DMS 273 treated with DMSO at 0.1 percent for 48 hours (cell line): ENCODE measurements around the gene CCNJL.
"Not testable (repeated sequence)": the region's sequence is repeated elsewhere in the genome, so short reads cannot be mapped to it uniquely, and the experiment has no call there.

Source experiments
- DNase-seq: peaks from one replicate; lab custom pipeline; 2025; lab: John Stamatoyannopoulos, UW

Gene CCNJL, protein sequence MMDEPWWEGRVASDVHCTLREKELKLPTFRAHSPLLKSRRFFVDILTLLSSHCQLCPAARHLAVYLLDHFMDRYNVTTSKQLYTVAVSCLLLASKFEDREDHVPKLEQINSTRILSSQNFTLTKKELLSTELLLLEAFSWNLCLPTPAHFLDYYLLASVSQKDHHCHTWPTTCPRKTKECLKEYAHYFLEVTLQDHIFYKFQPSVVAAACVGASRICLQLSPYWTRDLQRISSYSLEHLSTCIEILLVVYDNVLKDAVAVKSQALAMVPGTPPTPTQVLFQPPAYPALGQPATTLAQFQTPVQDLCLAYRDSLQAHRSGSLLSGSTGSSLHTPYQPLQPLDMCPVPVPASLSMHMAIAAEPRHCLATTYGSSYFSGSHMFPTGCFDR

DNA sequence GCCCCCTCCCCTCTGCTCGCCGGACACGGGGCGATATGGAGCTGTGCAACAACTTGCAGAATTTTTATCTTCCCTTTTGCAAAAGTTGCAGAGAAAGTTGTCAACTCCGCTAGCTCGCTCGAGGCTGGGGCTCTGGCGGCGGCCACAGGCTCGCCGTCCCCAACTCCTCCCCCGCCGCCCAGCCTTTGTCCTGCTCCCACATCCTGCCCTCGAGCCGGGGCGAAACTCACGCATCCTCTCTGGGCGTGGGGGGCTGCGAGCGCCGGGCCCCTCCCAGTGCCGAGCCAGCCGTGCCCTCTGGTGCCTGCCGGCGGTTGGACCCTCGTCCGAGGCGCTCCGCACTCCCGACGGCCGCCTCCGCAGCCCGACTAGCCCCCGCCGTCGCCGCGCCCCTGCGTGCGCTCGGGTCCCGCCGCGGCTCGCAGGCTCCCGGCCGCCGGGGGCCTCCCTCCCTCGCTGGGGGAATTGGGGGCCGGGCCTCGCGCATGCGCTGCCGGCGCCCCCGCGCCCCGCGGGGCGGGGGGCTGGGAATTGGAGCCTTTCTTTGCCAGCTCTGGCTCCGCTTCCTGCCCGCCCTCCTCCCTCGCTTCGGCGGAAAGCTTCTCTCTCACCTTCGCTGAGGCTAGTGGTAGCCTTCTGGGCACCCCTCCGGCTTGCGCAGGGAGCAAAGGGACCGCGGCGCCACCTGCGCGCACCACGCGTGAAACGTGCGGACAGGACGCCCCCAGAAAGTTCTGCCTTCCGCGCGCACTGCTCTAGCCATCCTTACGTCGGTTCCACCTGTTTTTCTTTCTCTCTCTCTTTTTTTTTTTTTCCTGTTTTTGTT, at the start of gene CCNJL:
TSS of gene CCNJL (minus strand) at position 431 of the 826 bp plus-strand sequence. CDS start 641 bp downstream, outside the sequence.
- DNase-seq, result no peak

DNA sequence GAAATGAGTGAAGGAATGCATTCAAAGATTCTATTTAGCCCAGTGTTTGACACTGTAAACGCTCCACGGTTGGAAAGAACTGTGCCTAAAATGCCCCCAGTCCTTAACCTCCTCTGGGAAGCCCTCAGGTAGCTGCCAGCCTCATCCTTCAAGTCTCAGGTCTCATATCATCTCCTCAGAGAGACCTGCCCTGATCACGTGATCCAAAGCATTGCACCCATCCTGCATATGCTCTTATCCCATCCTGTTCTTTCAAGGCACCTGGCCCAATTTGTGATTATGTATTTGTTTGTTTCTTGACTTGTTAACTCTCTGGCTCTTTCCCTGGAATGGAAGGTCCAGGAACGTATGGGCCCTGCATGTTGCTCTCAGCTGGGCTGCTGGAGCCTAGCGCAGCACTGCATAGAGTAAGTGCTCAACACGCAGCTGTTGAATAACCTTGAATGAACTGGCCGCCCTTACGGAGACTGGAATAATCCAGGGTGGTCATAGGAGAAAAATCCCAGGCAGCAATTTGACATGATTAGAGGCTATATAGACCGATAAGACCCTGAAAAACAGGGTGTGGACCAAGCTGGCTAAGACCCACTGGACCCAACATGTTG, 49.4 kb upstream of the CCNJL start:
- no peak for DNase-seq

GRCh38 chr5:160360310-160360709, 47.9 kb upstream of the CCNJL start:
- DNase-seq, result no peak

- no peak for DNase-seq
Observed at GRCh38 chr5:160359816-160360215, 47.5 kb upstream of the CCNJL start.

GRCh38 chr5:160359242-160359641, 46.9 kb upstream of the CCNJL start:
- DNase-seq, result no peak

DNA sequence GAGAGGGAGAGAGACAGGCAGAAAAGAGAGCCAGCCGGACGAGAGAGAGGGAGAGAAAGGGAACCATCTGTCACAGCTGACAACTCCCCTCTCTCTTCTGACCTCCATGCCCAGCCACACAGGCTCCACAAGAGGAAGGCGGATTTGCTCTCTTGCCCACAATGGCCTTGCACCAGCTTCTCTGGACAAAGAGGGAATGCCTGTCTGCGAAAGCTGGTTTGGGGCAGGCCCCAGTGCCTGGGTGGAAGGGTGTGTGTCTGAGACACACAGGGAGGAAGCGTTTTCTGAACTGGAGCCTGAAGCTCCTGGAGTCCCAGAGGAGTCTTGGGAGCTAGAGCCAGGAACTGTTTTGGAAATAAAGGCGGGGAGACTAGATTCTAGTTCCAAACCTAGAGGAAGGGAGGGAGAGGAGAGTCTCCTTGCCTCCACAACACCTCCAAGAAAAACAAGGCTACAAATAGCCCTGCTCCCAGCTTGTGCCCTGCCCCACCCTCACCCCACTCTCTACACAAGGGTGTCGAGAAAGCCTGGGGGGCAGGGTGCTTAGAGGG, 45.6 kb upstream of the CCNJL start:
- peak; percentile 27 for DNase-seq

DNA sequence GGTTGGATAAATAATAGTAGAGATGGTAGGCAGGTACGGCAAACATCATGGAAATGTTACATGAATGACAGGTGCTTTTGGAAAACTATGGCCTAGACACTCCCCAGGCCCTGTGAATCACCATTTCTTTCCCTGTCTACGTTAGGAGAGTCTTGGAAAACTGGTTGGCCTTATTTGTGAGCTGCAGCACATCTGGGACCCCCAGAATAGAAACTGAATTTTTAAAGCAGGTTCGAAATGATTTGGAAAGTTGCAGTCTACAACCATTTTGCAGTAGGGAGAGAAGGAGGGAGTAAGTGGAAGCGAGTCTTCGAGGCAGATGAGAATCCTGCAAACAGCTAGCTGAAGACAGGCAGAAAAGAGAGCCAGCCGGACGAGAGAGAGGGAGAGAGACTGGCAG, 45.0 kb upstream of the CCNJL start:
- DNase-seq, result no peak

- no peak for DNase-seq
Observed at GRCh38 chr5:160356550-160357347, 44.4 kb upstream of the CCNJL start.

DNA sequence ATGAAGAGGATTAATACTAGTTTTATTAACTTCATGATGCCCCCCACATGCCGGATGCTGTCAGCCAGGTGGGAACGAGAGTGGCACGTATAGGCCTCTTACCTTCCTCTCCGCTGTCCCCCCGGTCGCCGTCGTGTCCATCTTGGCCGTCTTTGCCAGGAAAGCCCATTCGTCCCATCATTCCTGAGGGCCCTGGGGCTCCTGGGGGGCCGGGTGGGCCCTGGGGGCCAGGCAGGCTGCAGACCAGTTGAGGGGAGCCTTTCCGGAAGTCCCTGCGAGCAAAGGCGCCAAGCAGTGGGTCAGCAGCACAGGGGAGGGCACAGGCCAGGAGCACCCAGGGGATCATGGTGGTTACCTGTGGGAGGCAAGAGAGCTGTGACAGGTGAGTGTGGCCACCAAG, 42.3 kb upstream of the CCNJL start:
- no peak for DNase-seq

DNA sequence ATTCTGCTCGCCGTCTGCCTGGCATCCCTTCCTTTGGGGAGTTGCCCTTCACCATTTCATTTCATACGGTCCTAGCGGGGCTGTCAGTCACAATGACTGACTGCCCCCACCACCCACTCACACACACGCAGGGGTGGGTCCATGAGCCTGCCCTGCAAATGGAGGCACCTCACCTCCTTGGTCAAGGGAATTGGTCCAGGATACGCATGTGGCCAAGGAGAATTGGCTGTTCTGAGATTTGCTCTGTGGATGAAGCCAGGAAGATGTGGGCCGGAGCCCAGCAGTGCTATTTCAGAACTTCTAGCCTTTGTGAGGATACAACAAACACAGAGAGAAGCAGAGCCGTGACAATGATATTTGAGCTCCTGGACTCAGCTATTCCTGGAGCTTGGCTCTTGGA, 41.0 kb upstream of the CCNJL start:
- DNase-seq, result no peak

- DNase-seq, result no peak
Observed at GRCh38 chr5:160352308-160352707, 39.9 kb upstream of the CCNJL start.

DNA sequence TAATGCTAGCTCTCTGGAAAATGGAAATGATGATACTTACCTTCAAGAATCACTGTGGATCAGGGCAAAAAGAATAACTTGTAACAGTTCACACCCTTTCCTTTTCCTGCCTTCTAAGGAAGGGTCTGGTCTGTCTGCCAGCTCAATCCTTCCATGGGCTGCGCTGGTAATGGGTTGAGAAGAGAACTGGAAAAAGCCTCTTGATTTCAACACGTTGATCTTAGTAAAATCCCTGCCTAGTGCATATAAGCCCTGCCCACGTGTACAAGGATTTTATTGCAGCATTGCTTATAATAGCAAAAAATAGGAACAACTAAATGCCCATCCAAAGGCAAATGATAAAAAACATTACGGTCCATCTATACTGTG, 37.6 kb upstream of the CCNJL start:
- no peak for DNase-seq

DNA sequence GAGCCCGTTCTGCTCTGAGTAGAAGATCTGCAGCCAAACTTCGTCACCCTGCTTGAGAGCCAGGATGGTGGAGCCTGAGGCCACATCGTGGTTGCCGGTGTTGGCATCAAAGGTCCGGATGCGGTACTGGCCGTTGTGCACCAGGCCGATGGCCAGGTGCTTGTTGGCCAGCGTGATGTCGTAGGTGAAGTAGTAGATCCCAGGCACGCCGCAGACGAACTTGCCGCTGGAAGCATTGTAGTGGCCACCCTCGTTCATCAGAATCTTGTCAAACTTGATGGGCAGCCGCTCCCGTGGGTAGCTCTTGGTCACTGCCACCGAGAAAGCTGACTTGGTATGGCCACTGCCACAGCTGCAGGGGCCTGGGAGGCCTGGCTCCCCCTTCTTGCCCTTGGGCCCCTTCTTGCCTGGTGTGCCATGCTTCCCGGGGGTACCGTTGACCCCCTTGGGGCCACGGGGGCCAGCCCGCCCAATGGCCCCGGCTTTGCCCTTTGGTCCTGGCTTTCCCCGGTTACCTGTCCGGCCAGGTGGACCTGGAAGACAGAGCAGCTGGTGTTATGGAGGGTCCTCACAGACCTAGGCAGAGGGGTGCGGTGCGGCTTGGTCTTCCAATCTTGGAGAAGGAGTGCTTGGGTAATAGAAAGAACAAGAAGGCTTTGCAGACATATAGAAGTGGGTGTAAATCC, 37.0 kb upstream of the CCNJL start:
- no peak for DNase-seq

DNA sequence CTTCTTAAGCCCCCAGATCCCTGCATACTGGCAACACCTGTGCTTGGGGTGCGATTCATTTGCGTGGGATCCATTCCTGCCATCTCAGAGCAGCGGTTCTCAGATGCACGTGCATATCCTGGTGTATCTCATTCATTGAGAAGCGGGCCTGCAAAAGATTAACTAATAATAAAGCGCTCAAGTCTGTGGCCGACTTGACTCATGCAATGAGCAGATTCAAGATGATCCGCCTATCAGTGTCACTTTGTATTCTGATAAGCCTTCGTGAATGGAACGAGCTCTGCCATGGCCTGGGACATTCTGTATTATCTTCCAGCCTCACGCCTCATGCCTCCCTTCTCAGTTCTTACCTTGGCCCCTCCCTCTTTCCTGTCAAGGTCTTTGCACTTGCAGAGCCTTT, 35.7 kb upstream of the CCNJL start:
- DNase-seq, result no peak

GRCh38 chr5:160347448-160347847, 35.1 kb upstream of the CCNJL start:
- DNase-seq, result no peak

- DNase-seq, result no peak
Observed at GRCh38 chr5:160342413-160342941, 30.1 kb upstream of the CCNJL start.

DNA sequence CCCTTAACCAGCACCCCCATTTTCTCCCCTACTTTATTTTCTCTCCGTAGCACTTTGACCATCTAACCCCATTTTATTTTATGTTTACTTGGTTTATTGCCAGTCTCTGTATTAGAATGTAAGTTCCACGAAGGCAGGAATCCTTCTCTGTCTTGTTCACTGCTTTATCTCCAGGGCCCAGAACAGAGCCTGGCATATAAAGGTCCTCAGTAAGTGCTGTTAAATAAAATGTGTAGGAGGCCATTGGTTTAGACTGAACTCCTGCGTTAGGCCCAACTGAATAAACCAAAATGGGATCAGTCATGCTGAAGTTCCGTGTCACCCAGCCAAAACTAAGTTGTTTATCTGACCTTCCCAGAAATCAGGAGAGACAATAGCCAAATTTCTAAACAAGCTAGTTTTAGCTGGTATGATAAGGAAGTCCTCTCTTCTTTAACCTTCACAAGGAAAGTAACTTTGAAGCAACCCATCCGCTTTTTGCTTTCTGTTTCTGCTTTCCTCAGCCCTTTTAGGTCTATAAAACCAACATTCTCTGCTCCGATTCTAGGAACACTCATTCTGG, 29.0 kb upstream of the CCNJL start:
- DNase-seq, result no peak

- not testable (repeated sequence) for DNase-seq
Observed at GRCh38 chr5:160340513-160340912, 28.1 kb upstream of the CCNJL start.

DNA sequence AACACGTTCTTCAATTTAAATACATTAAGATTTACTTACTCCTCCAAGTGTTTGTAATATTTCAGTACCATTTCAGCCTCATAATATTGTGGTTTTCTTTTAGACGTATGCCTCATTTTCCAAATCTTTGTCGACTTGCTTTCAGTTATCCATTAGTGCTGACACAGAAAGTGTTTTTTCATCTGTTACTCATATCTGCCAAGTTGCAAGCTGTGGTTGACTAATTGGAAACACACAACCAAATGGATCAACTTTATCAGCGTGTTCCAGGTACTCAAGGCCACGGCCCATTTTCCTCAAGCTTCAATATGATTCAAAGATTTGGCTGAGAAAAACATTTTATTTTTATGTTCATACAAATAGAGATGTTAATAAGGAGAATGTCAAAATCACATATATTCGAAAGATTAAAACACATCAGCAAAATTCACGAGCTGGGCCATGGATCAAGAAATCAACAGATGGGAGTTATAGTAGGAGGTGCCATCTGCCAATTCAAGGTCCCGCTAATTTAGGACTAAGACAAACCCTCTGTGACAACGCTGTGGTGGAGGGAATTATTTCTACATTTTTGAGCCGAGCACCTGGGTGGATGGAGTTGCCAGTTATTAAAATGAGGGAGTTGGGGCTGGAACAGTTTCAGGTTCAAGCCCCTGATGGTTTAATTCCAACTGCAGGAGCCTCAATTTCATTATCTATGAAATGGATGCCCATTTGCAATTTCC, 27.2 kb upstream of the CCNJL start:
- peak; percentile 72 for DNase-seq

DNA sequence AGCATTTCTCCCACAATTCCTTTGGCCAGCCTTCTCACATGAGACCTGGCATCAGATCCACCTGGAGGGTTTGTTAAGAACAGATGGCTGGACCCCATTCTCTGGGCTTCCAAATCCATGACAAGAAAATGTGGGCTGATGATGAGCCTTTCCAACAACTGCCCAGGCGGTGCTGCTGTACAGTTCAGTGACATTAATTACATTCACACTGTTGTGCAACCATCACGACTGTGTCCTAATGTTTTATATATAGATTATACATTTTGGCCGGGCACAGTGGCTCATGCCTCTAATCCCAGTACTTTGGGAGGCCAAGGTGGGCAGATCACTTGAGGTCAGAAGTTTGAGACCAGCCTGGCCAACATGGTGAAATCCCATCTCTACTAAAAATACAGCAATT, 22.4 kb upstream of the CCNJL start:
- DNase-seq, result not testable (repeated sequence)
